NCI-H2196 (cell line): Measurements from ENCODE around the gene CACNA1I.
A peak's percentile ranks its signal among the peaks of the same experiment; 100 is the strongest.
"Not testable (repeated sequence)": the region's sequence is repeated elsewhere in the genome, so short reads cannot be mapped to it uniquely, and the experiment has no call there.

ENCODE experiments used
- DNase-seq: peaks from one replicate; lab custom pipeline; 2025; ENCODE audit not compliant: unreplicated experiment; lab: John Stamatoyannopoulos, UW

Gene CACNA1I

GRCh38 chr22:39570665-39571064, at the start of gene CACNA1I:
CACNA1I (plus strand) TSS chr22:39570753; CDS start chr22:39570753, 0 bp downstream.
- DNase-seq: no peak

DNA sequence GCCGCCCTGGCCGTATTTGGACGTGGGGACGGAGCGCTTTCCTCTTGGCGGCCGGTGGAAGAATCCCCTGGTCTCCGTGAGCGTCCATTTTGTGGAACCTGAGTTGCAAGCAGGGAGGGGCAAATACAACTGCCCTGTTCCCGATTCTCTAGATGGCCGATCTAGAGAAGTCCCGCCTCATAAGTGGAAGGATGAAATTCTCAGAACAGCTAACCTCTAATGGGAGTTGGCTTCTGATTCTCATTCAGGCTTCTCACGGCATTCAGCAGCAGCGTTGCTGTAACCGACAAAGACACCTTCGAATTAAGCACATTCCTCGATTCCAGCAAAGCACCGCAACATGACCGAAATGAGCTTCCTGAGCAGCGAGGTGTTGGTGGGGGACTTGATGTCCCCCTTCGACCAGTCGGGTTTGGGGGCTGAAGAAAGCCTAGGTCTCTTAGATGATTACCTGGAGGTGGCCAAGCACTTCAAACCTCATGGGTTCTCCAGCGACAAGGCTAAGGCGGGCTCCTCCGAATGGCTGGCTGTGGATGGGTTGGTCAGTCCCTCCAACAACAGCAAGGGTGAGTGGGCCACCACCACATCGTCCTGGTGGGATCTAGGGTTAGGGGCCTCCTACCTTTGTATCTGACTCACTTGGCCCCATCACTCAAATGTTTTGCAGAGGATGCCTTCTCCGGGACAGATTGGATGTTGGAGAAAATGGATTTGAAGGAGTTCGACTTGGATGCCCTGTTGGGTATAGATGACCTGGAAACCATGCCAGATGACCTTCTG, 49.3 kb upstream of the CACNA1I start:
- DNase-seq: not testable (repeated sequence)

- DNase-seq: not testable (repeated sequence)
These were observed 48.5 kb upstream of the CACNA1I start for GRCh38 chr22:39522091-39522490.

- peak; percentile 50 for DNase-seq
These were observed 47.8 kb upstream of the CACNA1I start for GRCh38 chr22:39522567-39523300.

- DNase-seq: no peak
These were observed 46.3 kb upstream of the CACNA1I start for GRCh38 chr22:39524089-39524752.

GRCh38 chr22:39524753-39525657, 45.5 kb upstream of the CACNA1I start:
- DNase-seq: no peak

- DNase-seq: no peak
These were observed 44.9 kb upstream of the CACNA1I start for GRCh38 chr22:39525658-39525975.

- no peak for DNase-seq
These were observed 43.8 kb upstream of the CACNA1I start for GRCh38 chr22:39526736-39527171.

GRCh38 chr22:39527481-39527961, 43.0 kb upstream of the CACNA1I start:
- DNase-seq: peak; percentile 29

- no peak for DNase-seq
These were observed 42.4 kb upstream of the CACNA1I start for GRCh38 chr22:39528080-39528661.

DNA sequence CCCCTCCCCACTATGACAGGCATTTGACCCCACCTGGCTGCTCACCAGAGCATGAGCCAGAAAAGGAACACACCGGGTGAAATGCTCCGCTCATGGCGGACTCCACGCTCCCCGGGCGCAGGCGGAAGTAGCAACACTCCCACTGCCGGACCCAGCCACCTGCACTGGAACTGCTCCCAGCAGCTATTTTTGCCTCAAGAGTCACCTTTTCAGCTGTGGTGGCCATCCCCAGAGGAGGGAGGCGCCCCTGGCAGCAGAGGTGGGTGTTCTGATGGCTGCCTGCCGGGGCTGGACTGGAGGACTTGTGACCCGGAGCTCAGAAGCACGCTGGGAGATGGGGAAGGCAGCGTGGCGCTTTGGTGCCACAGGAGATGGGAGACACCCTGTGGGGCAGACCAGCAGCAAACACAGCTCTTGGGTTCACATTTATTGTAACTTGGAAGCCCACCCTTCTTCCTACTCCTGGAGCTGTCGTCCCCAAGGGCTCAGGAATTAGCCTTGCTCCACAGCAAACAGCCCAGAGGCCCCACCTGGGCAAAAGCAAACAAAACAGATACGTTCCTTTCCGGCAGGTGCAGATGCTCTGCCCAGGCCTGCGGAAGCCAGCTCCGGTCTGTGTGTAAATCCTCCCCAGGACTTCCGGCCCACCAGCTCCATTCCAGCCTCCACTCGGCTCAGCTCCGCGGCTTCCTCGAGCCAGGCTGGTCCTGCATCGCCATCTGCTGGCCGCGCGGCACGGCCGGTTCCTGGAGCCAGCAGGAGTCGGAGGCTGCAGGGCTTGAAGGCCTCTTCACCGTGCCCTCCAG, 41.7 kb upstream of the CACNA1I start:
- DNase-seq: peak; percentile 86

DNA sequence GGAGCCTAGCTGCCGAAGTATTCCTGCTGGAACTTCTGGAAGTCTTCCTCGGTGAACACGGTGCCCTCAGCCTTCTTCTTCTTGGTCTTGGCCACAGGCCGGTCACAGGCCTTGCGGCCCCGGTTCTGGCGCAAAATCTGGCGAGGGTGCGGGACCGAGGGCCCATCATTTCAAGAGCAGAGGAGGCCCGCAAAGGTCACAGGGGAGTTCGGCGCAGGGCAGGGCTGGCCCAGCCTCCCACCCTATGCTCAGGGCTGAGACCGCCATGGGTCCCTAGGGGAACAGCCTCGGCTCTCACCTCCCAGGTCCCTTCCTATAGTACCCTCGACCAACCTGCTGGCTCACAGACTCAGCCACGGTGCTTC, 41.1 kb upstream of the CACNA1I start:
- no peak for DNase-seq

DNA sequence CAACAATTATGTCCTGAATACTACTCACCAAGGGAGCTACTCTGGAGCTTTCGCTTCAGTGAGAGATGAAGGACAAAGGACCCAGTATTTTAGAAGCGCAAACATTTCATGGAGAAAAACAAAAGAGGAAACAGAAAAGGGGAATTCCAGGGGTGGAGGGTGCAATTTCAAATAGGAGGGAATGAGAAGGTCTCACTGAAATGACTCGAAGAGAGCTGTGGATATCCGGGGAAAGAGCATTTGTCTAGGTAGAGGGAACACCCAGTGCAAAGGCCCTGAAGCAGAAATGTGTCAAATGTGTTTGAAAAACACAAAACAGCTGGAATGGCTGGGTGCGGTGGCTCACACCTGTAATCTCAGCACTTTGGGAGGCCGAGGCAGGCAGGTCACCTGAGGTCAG, 40.4 kb upstream of the CACNA1I start:
- DNase-seq: no peak

DNA sequence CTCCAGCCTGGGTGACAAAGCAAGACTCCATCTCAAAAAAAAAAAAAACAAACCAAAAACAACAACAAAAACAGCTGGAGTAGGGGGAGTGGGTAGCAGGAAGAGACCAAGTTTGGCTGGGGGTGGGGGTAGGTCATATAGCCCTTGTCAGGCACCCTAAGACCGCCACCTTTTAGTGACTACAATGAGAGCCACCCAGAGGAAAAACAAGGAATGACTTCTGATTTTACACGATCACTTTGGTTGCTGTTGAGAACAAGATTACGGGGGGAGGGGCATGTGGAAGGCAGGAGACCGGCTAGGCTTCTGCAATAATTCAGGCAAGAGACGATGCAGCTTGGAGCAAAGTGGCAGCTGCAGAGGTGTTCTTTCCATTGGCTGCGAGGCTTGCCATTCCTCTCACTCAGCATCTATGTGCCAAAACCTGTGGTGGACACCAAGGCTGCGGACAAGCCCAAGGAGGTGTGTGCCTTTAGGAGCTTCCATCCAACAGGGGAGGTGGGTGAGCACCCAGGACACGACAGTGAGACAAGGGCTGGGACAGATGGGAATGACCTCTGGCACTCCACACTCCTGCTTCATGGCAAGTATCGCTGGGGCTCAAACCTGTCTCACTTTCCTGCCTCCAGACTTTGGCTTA, 39.7 kb upstream of the CACNA1I start:
- DNase-seq: no peak

DNA sequence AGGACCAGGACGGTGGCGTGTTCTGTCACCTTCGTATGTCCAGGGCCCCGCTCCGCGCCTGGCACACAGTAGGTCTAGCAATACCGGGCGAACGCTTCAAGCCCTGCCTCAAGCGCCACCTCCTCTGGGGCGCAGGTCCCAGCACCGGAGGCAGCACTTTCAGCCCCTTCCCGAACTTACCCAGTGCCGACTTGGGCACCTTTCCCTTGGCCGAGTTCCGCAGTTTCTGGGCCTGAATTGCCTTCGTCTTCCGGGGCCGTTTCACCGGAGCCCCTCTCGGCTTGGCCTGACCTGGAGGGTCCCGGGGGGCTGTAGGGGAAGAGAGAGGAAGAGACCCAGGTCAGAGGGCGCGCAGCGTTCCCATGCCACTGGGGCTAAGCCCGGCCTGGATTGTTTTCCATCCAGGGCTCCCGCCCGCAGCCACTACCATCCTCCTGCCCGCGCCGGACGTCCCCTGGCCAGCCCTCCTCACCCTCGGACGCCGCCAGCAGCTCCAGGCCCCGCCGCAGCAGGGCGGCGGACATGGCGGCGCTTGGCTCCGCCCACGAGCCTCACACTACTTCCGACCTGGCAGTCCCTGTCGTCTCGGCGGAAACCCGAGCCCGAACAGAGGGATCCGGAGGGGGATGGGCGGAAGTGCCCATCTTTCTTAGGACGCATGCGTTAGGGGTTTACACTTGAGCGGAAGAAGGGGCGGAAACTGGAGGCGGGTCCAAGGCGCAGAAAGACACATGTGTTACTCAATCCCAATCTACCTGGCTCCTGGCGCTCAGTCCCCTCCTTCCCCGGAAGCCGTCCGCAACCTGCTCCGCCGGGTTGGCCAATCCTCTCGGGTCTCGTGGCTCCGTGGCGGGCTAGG, 38.1 kb upstream of the CACNA1I start, which contains the start of gene RPS19BP1:
RPS19BP1 (minus strand) TSS at position 534 of the 859 bp plus-strand sequence; CDS start at position 524, 10 bp downstream.
- peak; percentile 90 for DNase-seq

DNA sequence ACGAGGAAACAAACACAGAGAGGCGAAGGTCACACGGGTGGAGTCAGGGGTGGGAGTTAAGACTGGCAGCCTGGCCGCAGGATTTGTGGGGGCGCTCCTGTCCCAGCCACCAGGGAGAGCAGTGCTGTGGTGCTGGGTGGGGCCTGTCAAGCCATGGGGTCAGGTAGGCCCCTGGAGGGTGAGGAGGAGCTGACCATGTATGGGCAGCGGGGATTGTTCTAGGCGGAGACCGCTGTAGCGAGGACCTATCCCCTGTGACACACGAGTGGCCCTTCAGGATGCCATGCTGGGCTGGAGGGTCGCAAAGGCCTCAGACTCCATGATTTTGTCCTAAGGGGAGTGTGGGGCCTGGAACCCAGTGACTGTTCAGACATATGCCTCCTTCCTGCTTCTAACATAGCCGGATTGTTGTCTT, 36.5 kb upstream of the CACNA1I start:
- DNase-seq: no peak

GRCh38 chr22:39534591-39535356, 35.8 kb upstream of the CACNA1I start:
- peak; percentile 58 for DNase-seq
